ENCODE measurements around the gene COA8. TPM values are rescaled to one million over a fixed set of nuclear protein-coding genes. Genes with fewer than 3 reads are reported as not detected.
A peak's percentile ranks its signal among the peaks of the same experiment; 100 is the strongest.

The COA8 gene
- total and polyA plus RNA-seq, 2 donors (not counting 1 experiment from before 2014, with no cell fraction given) = 25.5 to 26.4 TPM

GRCh38 chr14:103518422-103519042 lies 44.2 kb upstream of the COA8 start:
- TF ChIP-seq CTCF (conservative IDR thresholded peaks at IDR 0.05 in 1 of 2, IDR thresholded peaks at IDR 0.05 in 1 of 2; ENCODE audit: low read depth in 1 of 2, low read length in 2 of 2) (peak; percentile 81 to 94), EZH2 (IDR thresholded peaks at IDR 0.05; ENCODE audit: low read length, missing control alignments) (no peak)
- Histone ChIP-seq H2AFZ (ENCODE audit: low read length) (no peak overlapping the region), H3K4me2 (ENCODE audit: extremely low read depth, insufficient read depth, low read length) (no peak overlapping the region), H3K4me3 (replicated peaks in 1 of 4; ENCODE audit: control extremely low read depth in 1 of 4, insufficient read depth in 1 of 4, low read depth in 3 of 4, low read length in 4 of 4) (no peak overlapping the region), H3K36me3 (ENCODE audit: control insufficient read depth, insufficient read depth, low read length) (peaks cover 2% of the 10 kb centered on the region), H3K9ac (ENCODE audit: insufficient read depth, low read length) (no peak overlapping the region), H3K9me3 (ENCODE audit: control insufficient read depth, insufficient read depth, low read depth, low read length) (no peaks in the 10 kb centered on the region), H3K27ac (ENCODE audit: insufficient read depth, low read length) (no peak overlapping the region), H3K27me3 (ENCODE audit: control insufficient read depth, insufficient read depth, low read length) (no peaks in the 10 kb centered on the region), H3K79me2 (ENCODE audit: control insufficient read depth, insufficient read depth, low read length) (no peaks in the 10 kb centered on the region), H4K20me1 (ENCODE audit: control insufficient read depth, extremely low read depth, insufficient read depth, low read length) (no peaks in the 10 kb centered on the region), H3K4me1 (ENCODE audit: control insufficient read depth, extremely low read depth, insufficient read depth, low read length) (peaks cover 16% of the 10 kb centered on the region)
- DNase-seq (ENCODE audit: low read depth in 2 of 2) = peak in 1 of 2 donors; percentile 39

- TF ChIP-seq EZH2 (IDR thresholded peaks at IDR 0.05; ENCODE audit: low read length, missing control alignments) (no peak), CTCF (conservative IDR thresholded peaks at IDR 0.05 in 1 of 2, IDR thresholded peaks at IDR 0.05 in 1 of 2; ENCODE audit: low read depth in 1 of 2, low read length in 2 of 2) (no peak)
- H3K4me2 ChIP-seq (ENCODE audit: extremely low read depth, insufficient read depth, low read length) = no peak overlapping the region
- DNase-seq (ENCODE audit: low read depth in 2 of 2) = peak; percentile 27 to 44
Measured at GRCh38 chr14:103519043-103519836, 43.5 kb upstream of the COA8 start.

GRCh38 chr14:103519837-103520212 lies 42.9 kb upstream of the COA8 start:
- Histone ChIP-seq H4K20me1 (ENCODE audit: control insufficient read depth, extremely low read depth, insufficient read depth, low read length) (no peaks in the 10 kb centered on the region), H3K27ac (ENCODE audit: insufficient read depth, low read length) (no peak overlapping the region), H3K4me2 (ENCODE audit: extremely low read depth, insufficient read depth, low read length) (no peak overlapping the region), H3K27me3 (ENCODE audit: control insufficient read depth, insufficient read depth, low read length) (no peaks in the 10 kb centered on the region), H2AFZ (ENCODE audit: low read length) (no peak overlapping the region), H3K9me3 (ENCODE audit: control insufficient read depth, insufficient read depth, low read depth, low read length) (no peaks in the 10 kb centered on the region), H3K4me1 (ENCODE audit: control insufficient read depth, extremely low read depth, insufficient read depth, low read length) (peaks cover 16% of the 10 kb centered on the region), H3K36me3 (ENCODE audit: control insufficient read depth, insufficient read depth, low read length) (peaks cover 2% of the 10 kb centered on the region), H3K9ac (ENCODE audit: insufficient read depth, low read length) (no peak overlapping the region), H3K79me2 (ENCODE audit: control insufficient read depth, insufficient read depth, low read length) (no peaks in the 10 kb centered on the region), H3K4me3 (replicated peaks in 1 of 4; ENCODE audit: control extremely low read depth in 1 of 4, insufficient read depth in 1 of 4, low read depth in 3 of 4, low read length in 4 of 4) (no peak overlapping the region)
- no peak for DNase-seq (ENCODE audit: low read depth in 2 of 2)
- TF ChIP-seq EZH2 (IDR thresholded peaks at IDR 0.05; ENCODE audit: low read length, missing control alignments) = no peak
- TF ChIP-seq CTCF (conservative IDR thresholded peaks at IDR 0.05 in 1 of 2, IDR thresholded peaks at IDR 0.05 in 1 of 2; ENCODE audit: low read depth in 1 of 2, low read length in 2 of 2) = no peak

More at GRCh38 chr14:103519043-103519836, 43.5 kb upstream of the COA8 start:
- H3K4me3 ChIP-seq (replicated peaks in 1 of 4; ENCODE audit: control extremely low read depth in 1 of 4, insufficient read depth in 1 of 4, low read depth in 3 of 4, low read length in 4 of 4) = no peak overlapping the region
- no peak overlapping the region for H2AFZ ChIP-seq (ENCODE audit: low read length)
- peaks cover 16% of the 10 kb centered on the region for H3K4me1 ChIP-seq (ENCODE audit: control insufficient read depth, extremely low read depth, insufficient read depth, low read length)
- H3K9ac ChIP-seq (ENCODE audit: insufficient read depth, low read length) = no peak overlapping the region
- H4K20me1 ChIP-seq (ENCODE audit: control insufficient read depth, extremely low read depth, insufficient read depth, low read length) = no peaks in the 10 kb centered on the region
- H3K36me3 ChIP-seq (ENCODE audit: control insufficient read depth, insufficient read depth, low read length) = peaks cover 2% of the 10 kb centered on the region
- H3K27me3 ChIP-seq (ENCODE audit: control insufficient read depth, insufficient read depth, low read length) = no peaks in the 10 kb centered on the region
- H3K27ac ChIP-seq (ENCODE audit: insufficient read depth, low read length) = no peak overlapping the region
- H3K9me3 ChIP-seq (ENCODE audit: control insufficient read depth, insufficient read depth, low read depth, low read length) = no peaks in the 10 kb centered on the region
- no peaks in the 10 kb centered on the region for H3K79me2 ChIP-seq (ENCODE audit: control insufficient read depth, insufficient read depth, low read length)

Data from fibroblast of lung (primary cell).